ENCODE data around the gene RPS2.
"Not testable (repeated sequence)": the region's sequence is repeated elsewhere in the genome, so short reads cannot be mapped to it uniquely, and the experiment has no call there.

The RPS2 gene

GRCh38 chr16:1941162-1942046 lies 23.2 kb downstream of the RPS2 start:
- DNase-seq = no peak

- peak; percentile 45 for DNase-seq
Measured at GRCh38 chr16:1940273-1941161, 24.1 kb downstream of the RPS2 start.

GRCh38 chr16:1939833-1940232 lies 24.8 kb downstream of the RPS2 start:
- not testable (repeated sequence) for DNase-seq

GRCh38 chr16:1938910-1939309 lies 25.7 kb downstream of the RPS2 start:
- no peak for DNase-seq

- peak; percentile 39 for DNase-seq
Measured at GRCh38 chr16:1938316-1938715, 26.3 kb downstream of the RPS2 start.

GRCh38 chr16:1936945-1937479 lies 27.6 kb downstream of the RPS2 start:
- no peak for DNase-seq

GRCh38 chr16:1933097-1933661 lies 31.4 kb downstream of the RPS2 start:
- peak; percentile 47 for DNase-seq

GRCh38 chr16:1932050-1933028 lies 32.3 kb downstream of the RPS2 start:
- peak; percentile 86 for DNase-seq

GRCh38 chr16:1930338-1930720 lies 34.3 kb downstream of the RPS2 start:
- DNase-seq = no peak

GRCh38 chr16:1929578-1930337 lies 34.9 kb downstream of the RPS2 start:
- DNase-seq = peak; percentile 90

- DNase-seq = no peak
Measured at GRCh38 chr16:1929105-1929504, 35.5 kb downstream of the RPS2 start.

GRCh38 chr16:1926271-1926670 lies 38.4 kb downstream of the RPS2 start:
- DNase-seq = no peak

- DNase-seq = no peak
Measured at GRCh38 chr16:1924095-1924494, 40.5 kb downstream of the RPS2 start.

GRCh38 chr16:1923299-1924034 lies 41.2 kb downstream of the RPS2 start:
- DNase-seq = peak; percentile 93

GRCh38 chr16:1922357-1922756 lies 42.3 kb downstream of the RPS2 start:
- no peak for DNase-seq

GRCh38 chr16:1920727-1921171 lies 43.9 kb downstream of the RPS2 start:
- peak; percentile 74 for DNase-seq

GRCh38 chr16:1920122-1920521 lies 44.5 kb downstream of the RPS2 start:
- DNase-seq = not testable (repeated sequence)

- no peak for DNase-seq
Measured at GRCh38 chr16:1919327-1919998, 45.2 kb downstream of the RPS2 start.

All from islet precursor cell (in vitro differentiated cells).